Endothelial cell of umbilical vein (primary cell): ENCODE data around the gene F2.

Source experiments
- CTCF ChIP-seq, 2 donors: IDR thresholded peaks; 1 replicate in 1 of 2; 2 replicates in 1 of 2; pipeline ENCODE4 v1.5.1; 2011; ENCODE audit warnings: low read length in 2 of 2, mild to moderate bottlenecking in 2 of 2, moderate library complexity in 2 of 2, control low read depth in 1 of 2, inconsistent platforms in 1 of 2, low read depth in 1 of 2; ENCODE audit not compliant: insufficient read depth in 1 of 2; ENCODE audit errors: extremely low read depth in 1 of 2
- EZH2 ChIP-seq: IDR thresholded peaks from 2 replicates; pipeline ENCODE4 v1.6.1; 2012; ENCODE audit warnings: borderline replicate concordance, low read depth, mild to moderate bottlenecking, moderate library complexity, low read length, inconsistent platforms; ENCODE audit not compliant: severe bottlenecking
- FOS ChIP-seq: IDR thresholded peaks from 2 replicates; pipeline ENCODE4 v1.6.1; 2011; ENCODE audit warnings: mild to moderate bottlenecking, low read length, moderate library complexity, borderline replicate concordance; ENCODE audit not compliant: insufficient read depth
- GATA2 ChIP-seq: IDR thresholded peaks from 2 replicates; pipeline ENCODE4 v1.7.0; 2011; ENCODE audit warnings: low read depth, mild to moderate bottlenecking, moderate library complexity, mixed read lengths, low read length; ENCODE audit not compliant: insufficient read length, insufficient read depth
- JUN ChIP-seq: IDR thresholded peaks from 2 replicates; pipeline ENCODE4 v1.6.1; 2011; ENCODE audit warnings: borderline replicate concordance, low read depth; ENCODE audit not compliant: insufficient read length, insufficient read depth
- MAX ChIP-seq: IDR thresholded peaks from 2 replicates; pipeline ENCODE4 v1.6.1; 2011; ENCODE audit not compliant: insufficient read depth, insufficient read length
- MYC ChIP-seq: IDR thresholded peaks from one replicate; pipeline ENCODE4 v1.6.1; 2011; ENCODE audit warnings: mild to moderate bottlenecking, low read depth, low read length
- POLR2A ChIP-seq: IDR thresholded peaks from 2 replicates; pipeline ENCODE4 v1.6.1; 2012; ENCODE audit warnings: low read depth, mild to moderate bottlenecking, control low read depth, low read length
- POLR2AphosphoS5 ChIP-seq: IDR thresholded peaks from 2 replicates; pipeline ENCODE4 v1.6.1; 2012; ENCODE audit warnings: low read depth, mild to moderate bottlenecking, control low read depth, low read length, moderate library complexity; ENCODE audit not compliant: insufficient read depth

- TF ChIP-seq EZH2 (no peak), CTCF (IDR thresholded peaks at IDR 0.05; ENCODE audit: extremely low read depth in 1 of 2, insufficient read depth in 1 of 2, low read depth in 1 of 2, low read length in 2 of 2) (no peak), POLR2AphosphoS5 (no peak), MAX (no peak), POLR2A (no peak), JUN (no peak), FOS (no peak), MYC (no peak), GATA2 (no peak)
Observed at GRCh38 chr11:46723359-46723680, 4.3 kb downstream of the F2 start.
